ENCODE data around the gene SLC6A6. TPM values are rescaled to one million over a fixed set of nuclear protein-coding genes. Genes with fewer than 3 reads are reported as not detected.
A peak's percentile ranks its signal among the peaks of the same experiment; 100 is the strongest.

Gene SLC6A6
- total RNA-seq, 2 experiments from 2014 or later = 39.8 to 42.6 TPM

DNA sequence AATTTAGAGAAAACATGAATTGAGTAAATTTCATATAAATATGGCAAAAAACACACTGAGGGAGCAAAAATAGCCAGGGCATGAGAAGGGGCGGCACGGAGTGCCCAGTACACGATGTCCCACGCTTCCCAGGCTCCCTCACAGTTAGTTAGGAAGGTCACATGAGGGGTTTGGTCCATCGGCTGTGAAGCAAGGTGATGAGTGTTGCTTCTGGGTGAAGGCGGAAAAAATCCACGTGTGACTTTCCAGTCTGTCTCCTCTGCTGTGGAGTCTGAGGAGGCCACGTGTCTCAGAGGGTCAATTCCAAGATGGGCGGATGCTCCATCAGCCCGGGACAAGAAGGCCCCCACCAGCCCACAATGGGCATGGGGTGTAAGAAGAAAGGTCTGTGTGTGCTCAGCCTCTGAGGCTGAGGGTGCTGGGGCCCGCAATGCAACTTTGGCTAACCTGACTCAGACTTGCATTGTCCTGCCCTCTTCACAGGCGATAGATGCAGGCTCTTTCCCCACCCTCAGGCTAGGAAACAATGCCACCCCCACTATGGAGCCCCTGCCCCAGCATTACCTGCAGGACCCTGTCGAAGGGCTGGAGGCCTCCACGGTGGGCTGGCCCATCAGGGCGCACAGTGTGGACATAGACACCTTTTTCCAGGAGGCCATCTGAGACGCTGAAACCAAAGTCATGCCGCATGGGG is 92.0 kb downstream of the SLC6A6 start:
- POLR2A ChIA-PET = no interaction called here
- Mint-ChIP-seq H3K27ac (no peak overlapping the region), H3K36me3 (no peaks in the 10 kb centered on the region), H3K27me3 (peaks cover 12% of the 10 kb centered on the region), H3K9me3 (no peaks in the 10 kb centered on the region), H3K4me3 (no peak overlapping the region), H3K4me1 (peaks cover 2% of the 10 kb centered on the region)
- ATAC-seq (ENCODE audit: low read depth) (no peak), DNase-seq (no peak)

DNA sequence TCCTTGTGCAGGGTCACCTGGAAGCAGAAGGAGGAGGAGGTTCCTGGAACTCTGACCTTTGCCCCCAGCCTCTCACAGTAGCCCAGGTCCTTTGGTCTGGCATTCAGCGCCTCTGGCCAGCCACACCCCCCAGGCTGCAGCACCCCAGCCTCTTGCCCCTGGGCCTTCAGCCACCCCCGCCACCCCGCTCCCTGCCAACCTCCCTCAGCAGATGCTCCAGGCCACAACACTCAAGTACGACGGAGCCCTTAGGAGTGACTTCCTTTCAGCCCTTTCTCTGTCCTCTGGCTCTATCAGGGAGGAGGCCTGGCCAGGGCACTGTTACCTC is 92.5 kb downstream of the SLC6A6 start:
- no peaks in the 10 kb centered on the region for H3K36me3 Mint-ChIP-seq
- H3K4me1 Mint-ChIP-seq = peaks cover 1% of the 10 kb centered on the region
- POLR2A ChIA-PET = no interaction called here
- DNase-seq (no peak), ATAC-seq (ENCODE audit: low read depth) (no peak)
- H3K27me3 Mint-ChIP-seq = peaks cover 14% of the 10 kb centered on the region
- no peak overlapping the region for H3K4me3 Mint-ChIP-seq
- no peak overlapping the region for H3K27ac Mint-ChIP-seq
- H3K9me3 Mint-ChIP-seq = no peaks in the 10 kb centered on the region

DNA sequence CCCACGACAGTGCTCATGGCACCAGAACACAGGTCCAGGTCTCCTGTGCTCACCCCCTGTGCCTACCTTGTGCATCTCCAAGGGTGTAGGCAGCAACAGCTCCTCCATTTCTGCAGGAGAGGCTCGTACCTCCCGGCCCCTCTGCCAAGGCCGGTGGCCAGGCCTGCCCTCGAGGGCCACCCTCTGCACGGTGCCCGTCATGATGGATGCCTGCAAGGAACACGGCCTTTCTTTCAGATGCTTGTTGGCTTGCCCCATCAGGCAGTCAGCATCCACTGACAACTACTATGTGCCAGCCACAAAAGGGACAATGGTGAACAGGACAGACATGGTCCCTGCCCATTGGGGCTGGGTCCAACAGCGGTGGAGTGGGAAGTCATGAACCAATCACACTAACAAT is 93.9 kb downstream of the SLC6A6 start:
- Mint-ChIP-seq H3K4me3 (no peak overlapping the region), H3K27me3 (peaks cover 20% of the 10 kb centered on the region), H3K27ac (no peak overlapping the region), H3K9me3 (peaks cover 1% of the 10 kb centered on the region), H3K36me3 (no peaks in the 10 kb centered on the region), H3K4me1 (no peaks in the 10 kb centered on the region)
- ATAC-seq (ENCODE audit: low read depth) (no peak), DNase-seq (no peak)
- POLR2A ChIA-PET = no interaction called here

DNA sequence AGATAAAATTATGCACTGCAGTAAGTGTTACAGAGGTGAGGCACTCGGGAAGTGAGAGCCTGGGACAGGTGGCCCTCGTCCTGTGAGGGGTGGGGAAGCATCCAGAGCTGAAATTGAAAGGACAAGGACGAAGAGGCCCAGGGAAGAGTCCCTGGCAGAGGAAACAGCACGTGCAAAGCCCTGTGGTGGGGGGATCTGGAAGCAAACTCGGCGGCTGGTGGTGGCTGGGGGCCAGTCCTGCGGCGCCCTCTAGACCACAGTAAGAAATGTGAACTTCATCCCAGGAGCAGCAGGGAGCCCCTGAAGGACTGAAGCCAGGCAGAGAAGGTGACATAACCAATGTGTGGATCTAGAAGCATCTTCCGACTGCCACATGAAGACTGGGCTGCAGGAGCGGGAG is 94.9 kb downstream of the SLC6A6 start:
- no peak for ATAC-seq (ENCODE audit: low read depth)
- Mint-ChIP-seq H3K36me3 (no peaks in the 10 kb centered on the region), H3K4me3 (no peak overlapping the region), H3K27ac (no peak overlapping the region), H3K9me3 (peaks cover 4% of the 10 kb centered on the region), H3K4me1 (no peaks in the 10 kb centered on the region), H3K27me3 (peaks cover 22% of the 10 kb centered on the region)
- POLR2A ChIA-PET = no interaction called here
- no peak for DNase-seq

DNA sequence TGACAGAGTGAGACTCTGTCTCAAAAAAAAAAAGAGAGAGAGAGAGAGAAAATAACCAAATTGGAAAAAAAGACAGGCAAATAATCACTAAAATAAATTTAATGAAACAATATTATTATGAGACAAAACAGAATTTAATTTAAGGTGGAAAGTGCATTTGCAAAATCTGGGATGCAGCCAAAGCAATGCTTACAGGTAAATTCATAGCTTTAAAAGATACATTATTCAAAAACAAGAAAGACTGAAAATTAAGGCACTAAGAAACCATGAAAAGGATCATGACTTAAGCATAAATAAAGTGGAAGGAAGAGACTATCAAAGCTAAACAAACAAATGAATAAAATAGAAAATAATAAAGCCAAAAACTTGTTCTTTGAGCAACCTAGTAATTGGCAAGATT is 100.1 kb downstream of the SLC6A6 start:
- no peak for DNase-seq
- no peak for ATAC-seq (ENCODE audit: low read depth)
- no peak overlapping the region for H3K27ac Mint-ChIP-seq
- no peaks in the 10 kb centered on the region for H3K36me3 Mint-ChIP-seq
- H3K9me3 Mint-ChIP-seq = peaks cover 12% of the 10 kb centered on the region
- no peaks in the 10 kb centered on the region for H3K4me1 Mint-ChIP-seq
- peaks cover 22% of the 10 kb centered on the region for H3K27me3 Mint-ChIP-seq
- POLR2A ChIA-PET = no interaction called here
- no peak overlapping the region for H3K4me3 Mint-ChIP-seq

DNA sequence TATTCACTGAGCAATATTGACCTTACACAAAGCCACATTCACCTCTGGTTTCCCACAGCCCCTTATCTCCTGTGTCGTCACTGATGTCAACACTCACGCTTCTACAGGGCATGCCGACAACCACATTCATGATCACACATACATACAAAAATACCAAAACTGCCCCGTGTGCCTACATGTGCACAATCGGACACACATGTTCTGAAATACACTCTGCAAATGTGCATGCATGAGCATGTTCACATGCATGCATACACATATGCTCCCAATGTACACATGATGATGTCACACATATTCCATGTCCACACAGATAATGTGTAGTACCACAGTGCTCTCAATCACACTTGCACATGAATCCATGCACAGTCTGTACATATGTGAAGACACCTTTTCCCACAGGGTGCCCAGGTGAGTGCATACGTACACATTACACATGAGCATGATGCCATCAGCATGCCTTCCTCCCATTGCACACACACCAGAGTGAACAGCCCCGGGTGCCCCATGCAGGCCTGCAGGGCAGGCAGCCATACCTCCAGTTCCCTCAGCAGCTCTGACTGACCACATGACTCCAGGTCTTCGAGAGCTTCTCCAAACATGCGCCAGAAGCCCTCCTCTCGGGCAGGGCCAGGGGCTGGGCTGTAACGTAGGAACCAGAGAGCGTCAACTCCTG is 100.8 kb downstream of the SLC6A6 start:
- POLR2A ChIA-PET = no interaction called here
- ATAC-seq (ENCODE audit: low read depth) (no peak), DNase-seq (no peak)
- Mint-ChIP-seq H3K27ac (no peak overlapping the region), H3K36me3 (no peaks in the 10 kb centered on the region), H3K4me1 (no peaks in the 10 kb centered on the region), H3K27me3 (peaks cover 23% of the 10 kb centered on the region), H3K9me3 (peaks cover 12% of the 10 kb centered on the region), H3K4me3 (no peak overlapping the region)

DNA sequence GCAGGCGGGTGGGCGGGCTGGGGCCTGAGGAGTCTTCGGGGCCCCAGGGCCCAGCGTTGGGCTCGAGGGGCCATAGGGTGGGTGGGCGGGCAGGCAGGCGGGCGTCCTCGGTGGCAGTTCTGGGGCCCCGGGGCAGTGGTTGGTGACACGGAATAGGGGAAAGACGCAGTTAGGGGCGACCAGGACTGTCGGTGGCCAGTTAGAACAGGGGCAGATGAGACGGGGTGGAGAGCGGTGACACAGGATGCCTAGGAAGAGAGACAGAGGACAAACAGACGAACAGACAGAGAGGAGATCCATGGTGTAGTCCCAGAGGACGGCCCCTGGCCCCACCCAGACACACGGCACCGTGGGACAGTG is 101.3 kb downstream of the SLC6A6 start:
- H3K36me3 Mint-ChIP-seq = no peaks in the 10 kb centered on the region
- no peak for ATAC-seq (ENCODE audit: low read depth)
- H3K4me3 Mint-ChIP-seq = no peak overlapping the region
- peaks cover under 1% of the 10 kb centered on the region for H3K4me1 Mint-ChIP-seq
- peaks cover 20% of the 10 kb centered on the region for H3K27me3 Mint-ChIP-seq
- peaks cover 12% of the 10 kb centered on the region for H3K9me3 Mint-ChIP-seq
- POLR2A ChIA-PET = no interaction called here
- no peak overlapping the region for H3K27ac Mint-ChIP-seq
- no peak for DNase-seq

DNA sequence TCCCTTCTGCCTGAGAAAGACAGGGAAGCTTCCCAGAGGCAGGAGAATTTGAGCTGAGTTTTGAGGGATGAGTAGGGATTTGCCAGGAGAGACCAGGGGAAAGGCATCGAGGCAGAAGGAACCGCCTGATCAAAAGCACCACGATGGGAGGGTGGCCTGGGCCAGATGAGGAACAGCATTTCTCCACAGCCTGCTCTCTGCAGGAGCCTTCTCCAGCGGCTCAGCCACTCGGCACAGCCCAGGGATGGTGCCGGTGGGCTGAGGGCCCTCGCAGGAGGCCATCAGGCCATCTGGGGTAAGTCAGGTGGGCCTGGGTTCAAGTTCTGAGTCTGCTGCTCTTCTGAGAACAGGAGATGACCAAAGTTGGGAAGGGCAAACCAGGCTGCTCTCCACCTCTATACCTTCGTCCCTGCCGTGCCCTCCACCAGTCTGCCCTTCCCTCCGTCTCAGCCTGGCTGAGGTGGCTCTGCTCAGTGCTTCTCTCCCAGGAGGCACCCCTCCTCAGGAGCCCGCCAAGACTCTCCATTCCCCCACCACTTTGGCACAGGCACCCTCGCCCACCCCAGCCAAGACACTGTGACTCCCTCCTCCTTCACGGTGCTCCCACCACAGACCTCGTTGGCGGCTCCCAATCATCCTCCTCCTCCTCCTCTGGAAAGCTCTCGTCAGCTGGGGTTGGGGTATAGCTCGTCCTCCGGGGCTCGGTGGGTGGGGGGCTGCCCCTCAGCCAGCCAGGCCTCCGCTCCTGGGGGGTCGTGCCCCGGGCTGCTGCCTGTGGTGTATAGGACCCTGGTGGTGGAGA is 102.8 kb downstream of the SLC6A6 start:
- POLR2A ChIA-PET = no interaction called here
- ATAC-seq (ENCODE audit: low read depth) (no peak), DNase-seq (peak; percentile 20)
- Mint-ChIP-seq H3K36me3 (no peaks in the 10 kb centered on the region), H3K4me1 (peaks cover 2% of the 10 kb centered on the region), H3K27ac (no peak overlapping the region), H3K27me3 (peaks cover 12% of the 10 kb centered on the region), H3K9me3 (peaks cover 12% of the 10 kb centered on the region), H3K4me3 (no peak overlapping the region)

DNA sequence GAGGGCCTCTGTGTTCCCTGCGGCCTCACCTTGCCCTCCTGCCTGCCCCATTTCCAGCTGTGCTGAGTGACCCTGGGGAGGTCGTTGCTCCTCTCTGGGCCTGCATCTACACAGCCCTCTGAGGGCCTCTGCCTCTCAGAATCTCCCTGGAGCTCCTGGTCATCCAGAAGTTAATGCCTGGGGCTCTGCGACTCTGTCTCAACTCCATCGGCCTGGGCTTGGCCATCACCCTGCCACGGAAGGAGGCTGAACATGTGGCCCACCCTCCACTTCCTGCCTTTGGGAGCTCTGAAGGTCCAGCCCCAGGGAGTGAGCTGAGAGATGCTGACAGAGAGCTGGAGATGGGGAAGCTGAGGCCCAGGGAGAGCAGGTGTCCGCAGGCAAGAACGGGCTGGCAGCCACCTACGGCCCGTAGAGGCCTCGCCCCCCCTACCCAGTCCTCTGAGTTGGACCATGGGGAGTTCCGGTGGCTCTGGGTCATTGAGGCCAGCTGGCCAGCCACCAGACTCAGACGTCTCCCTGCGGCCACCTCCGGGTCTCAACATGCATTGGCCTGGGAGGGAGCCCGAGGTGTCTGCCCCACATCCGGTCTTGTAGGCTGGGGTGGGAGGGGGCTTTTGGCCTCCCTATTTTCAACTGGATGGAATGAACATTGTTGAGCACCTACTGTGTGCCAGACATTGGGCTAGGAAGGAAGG is 103.5 kb downstream of the SLC6A6 start:
- Mint-ChIP-seq H3K4me3 (no peak overlapping the region), H3K27me3 (peaks cover 9% of the 10 kb centered on the region), H3K27ac (no peak overlapping the region), H3K9me3 (peaks cover 11% of the 10 kb centered on the region), H3K36me3 (no peaks in the 10 kb centered on the region), H3K4me1 (peaks cover 2% of the 10 kb centered on the region)
- POLR2A ChIA-PET = no interaction called here
- ATAC-seq (ENCODE audit: low read depth) (no peak), DNase-seq (no peak)

DNA sequence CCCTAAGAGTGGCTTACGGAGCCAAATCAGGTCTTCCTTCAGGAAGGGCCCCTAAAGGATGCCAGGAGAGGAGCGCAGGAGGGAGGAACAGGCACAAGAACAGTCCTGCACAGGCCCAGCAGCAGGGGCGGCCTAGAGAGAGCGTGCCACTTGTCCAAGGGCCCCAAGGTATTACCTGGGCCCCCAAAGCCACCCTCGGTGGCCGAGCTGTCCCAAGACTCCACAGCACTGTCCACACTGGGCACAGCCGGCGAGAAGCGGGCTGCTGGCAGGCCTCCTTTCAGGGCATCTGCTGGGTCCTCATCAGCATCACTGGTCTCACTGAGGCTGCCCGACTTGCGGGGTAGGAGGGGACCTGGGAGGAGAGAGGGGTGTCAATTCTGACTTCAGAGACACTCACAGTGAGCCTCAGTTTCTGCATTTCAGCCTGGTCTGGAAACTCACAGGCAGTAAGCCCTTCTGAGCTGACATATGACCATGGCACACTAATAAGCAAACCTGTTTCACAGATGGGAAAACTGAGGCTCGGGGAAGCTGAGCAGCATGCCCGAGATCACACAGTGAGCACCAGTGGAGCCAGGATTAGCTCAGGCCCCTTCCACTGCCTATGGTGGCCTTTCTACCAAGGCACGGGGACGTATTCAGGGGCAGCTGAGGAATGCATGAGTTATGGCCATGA is 104.4 kb downstream of the SLC6A6 start:
- Mint-ChIP-seq H3K27me3 (peaks cover 7% of the 10 kb centered on the region), H3K4me1 (peaks cover 2% of the 10 kb centered on the region), H3K36me3 (no peaks in the 10 kb centered on the region), H3K4me3 (no peak overlapping the region), H3K9me3 (peaks cover 10% of the 10 kb centered on the region), H3K27ac (no peak overlapping the region)
- ATAC-seq (ENCODE audit: low read depth) (no peak), DNase-seq (no peak)
- POLR2A ChIA-PET = interaction anchor here (0.5 kb wide), 1 partner anchor 99 kb away, joined by 3 read pairs; no protein-coding TSS in a partner anchor

DNA sequence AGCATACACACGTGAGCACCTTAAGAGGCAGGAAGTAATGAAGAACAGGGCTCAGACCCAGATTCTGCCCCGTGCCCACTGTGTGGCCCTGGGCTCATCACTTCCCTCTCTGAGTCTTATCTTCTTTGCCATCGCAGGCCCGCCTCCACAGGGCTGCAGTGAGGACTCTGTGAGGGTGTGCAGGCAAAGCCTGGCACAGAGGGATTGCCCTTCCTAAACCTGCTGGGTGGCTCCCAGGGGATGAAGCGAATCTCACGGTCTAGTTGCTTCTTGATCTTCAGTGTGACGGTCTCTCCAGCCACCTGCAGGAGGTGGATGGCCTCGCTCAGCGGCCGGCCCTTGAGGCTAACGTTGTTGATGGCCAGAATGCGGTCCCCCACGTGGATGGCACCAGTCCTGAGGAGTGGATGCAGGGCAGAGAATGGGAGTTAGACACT is 104.9 kb downstream of the SLC6A6 start:
- H3K4me1 Mint-ChIP-seq = peaks cover 2% of the 10 kb centered on the region
- peaks cover 8% of the 10 kb centered on the region for H3K9me3 Mint-ChIP-seq
- no peaks in the 10 kb centered on the region for H3K36me3 Mint-ChIP-seq
- H3K27me3 Mint-ChIP-seq = peaks cover 7% of the 10 kb centered on the region
- no peak overlapping the region for H3K4me3 Mint-ChIP-seq
- POLR2A ChIA-PET = no interaction called here
- ATAC-seq (ENCODE audit: low read depth) (no peak), DNase-seq (peak; percentile 11)
- H3K27ac Mint-ChIP-seq = no peak overlapping the region

DNA sequence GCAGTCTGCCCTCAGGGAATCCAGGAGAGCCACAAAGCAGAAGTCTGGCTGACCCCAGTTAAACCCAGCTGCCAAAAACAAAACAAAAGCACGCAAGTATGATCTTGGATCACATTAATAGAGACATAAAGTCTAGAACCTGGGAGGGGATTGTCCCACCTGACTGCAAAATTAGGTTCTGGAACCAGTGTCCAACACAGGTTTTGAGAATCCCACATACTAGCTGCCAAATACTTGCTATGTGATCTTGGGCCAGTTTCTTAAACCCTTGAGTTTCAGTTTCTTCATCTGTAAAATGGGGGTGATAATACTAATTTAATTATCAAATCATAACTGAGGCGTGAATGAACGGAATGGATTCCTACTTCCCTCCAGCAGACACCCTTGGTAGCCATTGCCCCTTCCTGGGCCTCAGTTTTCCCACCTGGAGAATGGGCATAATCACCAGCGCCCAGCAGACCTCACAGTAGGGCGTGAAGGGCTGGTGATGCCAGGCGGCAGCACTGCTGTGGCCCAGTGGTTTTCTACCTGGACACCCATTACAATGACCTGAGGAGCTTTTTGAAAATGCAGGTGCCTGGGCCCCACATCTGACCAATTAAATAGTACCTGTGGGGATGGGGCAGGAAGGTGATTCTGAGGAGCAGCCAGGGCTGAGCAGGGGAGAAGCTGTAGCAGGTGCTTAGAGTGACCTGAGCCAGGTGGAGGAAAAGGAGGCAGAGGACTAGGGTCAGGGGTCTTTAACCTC is 105.5 kb downstream of the SLC6A6 start:
- Mint-ChIP-seq H3K4me1 (peaks cover 2% of the 10 kb centered on the region), H3K27ac (no peak overlapping the region), H3K9me3 (peaks cover 6% of the 10 kb centered on the region), H3K4me3 (no peak overlapping the region), H3K27me3 (peaks cover 7% of the 10 kb centered on the region), H3K36me3 (no peaks in the 10 kb centered on the region)
- peak; percentile 12 for DNase-seq
- ATAC-seq (ENCODE audit: low read depth) = no peak
- POLR2A ChIA-PET = no interaction called here

DNA sequence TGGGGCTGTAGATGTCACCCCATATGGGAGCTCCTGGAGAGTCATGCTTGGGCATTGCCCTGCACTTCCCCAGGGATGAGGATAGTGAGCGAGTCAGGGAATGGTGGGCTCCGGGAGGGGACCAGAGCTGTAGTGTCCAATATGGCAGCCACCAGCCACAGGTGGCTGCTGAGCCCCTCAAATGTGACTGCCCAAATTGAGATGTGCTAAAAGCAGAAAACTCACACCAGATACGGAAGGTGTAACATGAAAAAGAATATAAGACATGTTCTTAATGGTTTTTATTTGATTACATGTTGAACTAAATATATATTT is 106.1 kb downstream of the SLC6A6 start:
- DNase-seq = no peak
- Mint-ChIP-seq H3K27me3 (peaks cover 7% of the 10 kb centered on the region), H3K4me1 (peaks cover 2% of the 10 kb centered on the region), H3K27ac (no peak overlapping the region), H3K36me3 (no peaks in the 10 kb centered on the region), H3K9me3 (peaks cover under 1% of the 10 kb centered on the region), H3K4me3 (no peak overlapping the region)
- POLR2A ChIA-PET = no interaction called here
- ATAC-seq (ENCODE audit: low read depth) = no peak
